Fibroblast of lung (primary cell): ENCODE data around the gene IL20RB.

ENCODE experiments used
- EZH2 ChIP-seq: IDR thresholded peaks from 2 replicates; pipeline ENCODE4 v1.5.1; 2012; ENCODE audit warnings: low read length, control low read depth, mild to moderate bottlenecking; ENCODE audit errors: missing control alignments
- TF ChIP-seq, protein P1 (sequence below), 2 donors: IDR thresholded peaks in 1 of 2; conservative IDR thresholded peaks in 1 of 2; 1 replicate in 1 of 2; 2 replicates in 1 of 2; pipeline ENCODE4 v1.5.1; 2011 to 2012; ENCODE audit warnings: low read length in 2 of 2, control low read depth in 1 of 2, inconsistent platforms in 1 of 2, low read depth in 1 of 2, mild to moderate bottlenecking in 1 of 2

DNA sequence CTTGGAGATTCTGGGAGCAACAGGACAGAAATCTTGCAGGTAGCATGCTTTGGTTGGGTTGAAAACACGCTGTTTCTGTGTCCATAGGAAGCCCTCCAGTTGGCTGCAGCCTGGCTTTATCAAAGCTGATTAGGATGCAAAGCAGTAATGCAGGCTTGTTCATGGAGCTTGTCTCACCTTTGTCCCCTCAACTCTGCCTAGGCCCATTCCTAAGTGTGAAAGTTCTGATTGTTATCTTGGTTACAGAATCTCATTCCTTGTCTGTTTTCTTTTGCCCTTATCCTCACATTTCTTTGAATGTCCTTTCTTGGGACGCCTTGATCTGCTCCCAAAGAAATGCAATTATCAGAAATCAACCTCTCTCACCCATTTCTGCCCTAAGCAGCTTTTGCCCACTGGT, 83.5 kb downstream of the IL20RB start:
- TF ChIP-seq, protein P1, sequence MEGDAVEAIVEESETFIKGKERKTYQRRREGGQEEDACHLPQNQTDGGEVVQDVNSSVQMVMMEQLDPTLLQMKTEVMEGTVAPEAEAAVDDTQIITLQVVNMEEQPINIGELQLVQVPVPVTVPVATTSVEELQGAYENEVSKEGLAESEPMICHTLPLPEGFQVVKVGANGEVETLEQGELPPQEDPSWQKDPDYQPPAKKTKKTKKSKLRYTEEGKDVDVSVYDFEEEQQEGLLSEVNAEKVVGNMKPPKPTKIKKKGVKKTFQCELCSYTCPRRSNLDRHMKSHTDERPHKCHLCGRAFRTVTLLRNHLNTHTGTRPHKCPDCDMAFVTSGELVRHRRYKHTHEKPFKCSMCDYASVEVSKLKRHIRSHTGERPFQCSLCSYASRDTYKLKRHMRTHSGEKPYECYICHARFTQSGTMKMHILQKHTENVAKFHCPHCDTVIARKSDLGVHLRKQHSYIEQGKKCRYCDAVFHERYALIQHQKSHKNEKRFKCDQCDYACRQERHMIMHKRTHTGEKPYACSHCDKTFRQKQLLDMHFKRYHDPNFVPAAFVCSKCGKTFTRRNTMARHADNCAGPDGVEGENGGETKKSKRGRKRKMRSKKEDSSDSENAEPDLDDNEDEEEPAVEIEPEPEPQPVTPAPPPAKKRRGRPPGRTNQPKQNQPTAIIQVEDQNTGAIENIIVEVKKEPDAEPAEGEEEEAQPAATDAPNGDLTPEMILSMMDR (conservative IDR thresholded peaks at IDR 0.05 in 1 of 2, IDR thresholded peaks at IDR 0.05 in 1 of 2; ENCODE audit: low read depth in 1 of 2, low read length in 2 of 2), result no peak
- TF ChIP-seq EZH2, result no peak
